HEK293 (cell line): ENCODE results near the gene EXOSC5.
A peak's percentile ranks its signal among the peaks of the same experiment; 100 is the strongest.
"Not testable (repeated sequence)": the region's sequence is repeated elsewhere in the genome, so short reads cannot be mapped to it uniquely, and the experiment has no call there.

ENCODE experiments used
- CTCF ChIA-PET: fragments of 350-600 bp; formaldehyde crosslinking; extraction: SDS; loops from one replicate; lab custom pipeline; 2021; ENCODE audit warnings: antibody characterized with exemption; lab: Yijun Ruan, JAX
- POLR2A ChIA-PET: fragments of 300-600 bp; formaldehyde crosslinking; extraction: SDS; loops from one replicate; lab custom pipeline; 2020; ENCODE audit warnings: antibody characterized with exemption, inconsistent platforms; lab: Yijun Ruan, JAX
- H3K27ac ChIP-seq: fragments of 200-500 bp; sonication (Bioruptor generic); 2 replicates; pipeline ENCODE4 v1.5.1; 2014; ENCODE audit warnings: low read depth, low read length, control low read depth, inconsistent platforms; ENCODE audit errors: extremely low read depth
- H3K36me3 ChIP-seq, 2 experiments: fragments of 200-500 bp in 1 of 2; sonication (Bioruptor generic) in 1 of 2; 1 replicate in 1 of 2; 2 replicates in 1 of 2; pipeline ENCODE4 v1.5.1; 2014 to 2017; ENCODE audit warnings: inconsistent platforms in 2 of 2, low read length in 2 of 2; ENCODE audit not compliant: control insufficient read depth in 2 of 2, insufficient read depth in 1 of 2
- H3K4me1 ChIP-seq: fragments of 200-500 bp; sonication (Bioruptor generic); 2 replicates; pipeline ENCODE4 v1.5.1; 2014; ENCODE audit warnings: mild to moderate bottlenecking, low read length, inconsistent platforms; ENCODE audit not compliant: control insufficient read depth, insufficient read depth
- H3K4me3 ChIP-seq: 2 replicates; pipeline ENCODE4 v1.5.1; 2011; ENCODE audit warnings: low read depth, mild to moderate bottlenecking, control low read depth, low read length, moderate library complexity
- H3K9me3 ChIP-seq: fragments of 200-500 bp; sonication (Bioruptor generic); 2 replicates; pipeline ENCODE4 v1.5.1; 2014; ENCODE audit warnings: low read depth, low read length, inconsistent platforms; ENCODE audit not compliant: control insufficient read depth, insufficient read depth
- TRIM28 ChIP-seq: IDR thresholded peaks from 2 replicates; pipeline ENCODE4 v1.6.1; 2011; ENCODE audit warnings: low read length, control low read depth, borderline replicate concordance
- ZBTB10 ChIP-seq: fragments of 450-650 bp; formaldehyde crosslinking; IDR thresholded peaks from 2 replicates; pipeline ENCODE4 v1.5.1; 2016; ENCODE audit warnings: missing biosample characterization, missing genetic modification characterization
- ZBTB21 ChIP-seq: fragments of 450-650 bp; formaldehyde crosslinking; IDR thresholded peaks from 2 replicates; pipeline ENCODE4 v1.5.1; 2017; ENCODE audit warnings: missing biosample characterization, missing genetic modification characterization
- ZEB2 ChIP-seq: fragments of 450-650 bp; formaldehyde crosslinking; IDR thresholded peaks from 2 replicates; pipeline ENCODE4 v1.5.1; 2016; ENCODE audit warnings: missing biosample characterization, missing genetic modification characterization
- ZFHX2 ChIP-seq: fragments of 450-650 bp; formaldehyde crosslinking; conservative IDR thresholded peaks from 2 replicates; pipeline ENCODE4 v1.5.1; 2016; ENCODE audit warnings: missing biosample characterization, missing genetic modification characterization
- ZNF18 ChIP-seq: fragments of 450-650 bp; formaldehyde crosslinking; IDR thresholded peaks from 2 replicates; pipeline ENCODE4 v1.5.1; 2016; ENCODE audit warnings: missing biosample characterization, missing genetic modification characterization
- ZNF280D ChIP-seq: fragments of 450-650 bp; formaldehyde crosslinking; IDR thresholded peaks from 2 replicates; pipeline ENCODE4 v1.5.1; 2016; ENCODE audit warnings: missing biosample characterization, missing genetic modification characterization
- ZNF366 ChIP-seq: fragments of 450-650 bp; formaldehyde crosslinking; conservative IDR thresholded peaks from 2 replicates; pipeline ENCODE4 v1.5.1; 2016; ENCODE audit warnings: missing biosample characterization, missing genetic modification characterization
- ZNF785 ChIP-seq: fragments of 450-650 bp; formaldehyde crosslinking; IDR thresholded peaks from 2 replicates; pipeline ENCODE4 v1.5.1; 2016; ENCODE audit warnings: missing biosample characterization, missing genetic modification characterization
- ZXDB ChIP-seq: fragments of 450-650 bp; formaldehyde crosslinking; IDR thresholded peaks from 2 replicates; pipeline ENCODE4 v1.5.1; 2016; ENCODE audit warnings: missing biosample characterization, missing genetic modification characterization

EXOSC5 gene

GRCh38 chr19:41351339-41352245, 45.6 kb downstream of the EXOSC5 start (continued):
- TF ChIP-seq ZNF18 (tag by site-specific recombination) (no peak), ZXDB (tag by site-specific recombination) (peak; percentile 95), ZEB2 (tag by site-specific recombination) (0 out of 2 replicates have a peak, but pooled peaks have one; percentile 29)

- Histone ChIP-seq H3K27ac (no peak overlapping the region), H3K36me3 (peaks cover 21 to 22% of the 10 kb centered on the region in 2 experiments; a peak in 2 of 3 replicates), H3K9me3 (no peaks in the 10 kb centered on the region), H3K4me3 (peak overlapping the region; percentile 43), H3K4me1 (peaks cover 5% of the 10 kb centered on the region; the same call in 1 of the 2 replicates)
- TF ChIP-seq ZBTB10 (tag by site-specific recombination) (no peak), ZFHX2 (no peak), ZNF366 (tag by site-specific recombination) (peak; percentile 63), ZNF280D (tag by site-specific recombination) (0 out of 2 replicates have a peak, but pooled peaks have one; percentile 10), ZNF785 (tag by site-specific recombination) (no peak), ZBTB21 (tag by site-specific recombination) (no peak), TRIM28 (no peak)
- ChIA-PET CTCF (interaction anchor here (0.6 to 5.3 kb wide), 8 partner anchors 13 to 716 kb away, joined by 3 to 64 read pairs (median 6); partner anchors contain the start of genes B9D2 and RAB4B), POLR2A (interaction anchor here (0.6 to 3.1 kb wide), 6 partner anchors 13 to 42 kb away, joined by 3 to 73 read pairs (median 5); partner anchors contain the start of gene B9D2)
These were observed 46.3 kb downstream of the EXOSC5 start for GRCh38 chr19:41350735-41351338.

- peaks cover 42 to 46% of the 10 kb centered on the region in 2 experiments; a peak in 2 of 3 replicates for H3K36me3 ChIP-seq
- CTCF ChIA-PET, result interaction anchor here (0.6 to 1.7 kb wide), 4 partner anchors 25 to 489 kb away, joined by 3 to 8 read pairs (median 4); no protein-coding TSS in a partner anchor
- POLR2A ChIA-PET, result interaction anchor here (0.8 to 2.9 kb wide), 3 partner anchors 14 to 30 kb away, joined by 3 to 9 read pairs (median 3); partner anchors contain the start of gene B9D2
These were observed 50.2 kb downstream of the EXOSC5 start for GRCh38 chr19:41346916-41347315.

More at GRCh38 chr19:41346916-41347315, 50.2 kb downstream of the EXOSC5 start:
- not testable (repeated sequence) for H3K9me3 ChIP-seq, H3K4me1 ChIP-seq, H3K4me3 ChIP-seq, H3K27ac ChIP-seq
